ENCODE data around the gene PRKCH.

The PRKCH gene

DNA sequence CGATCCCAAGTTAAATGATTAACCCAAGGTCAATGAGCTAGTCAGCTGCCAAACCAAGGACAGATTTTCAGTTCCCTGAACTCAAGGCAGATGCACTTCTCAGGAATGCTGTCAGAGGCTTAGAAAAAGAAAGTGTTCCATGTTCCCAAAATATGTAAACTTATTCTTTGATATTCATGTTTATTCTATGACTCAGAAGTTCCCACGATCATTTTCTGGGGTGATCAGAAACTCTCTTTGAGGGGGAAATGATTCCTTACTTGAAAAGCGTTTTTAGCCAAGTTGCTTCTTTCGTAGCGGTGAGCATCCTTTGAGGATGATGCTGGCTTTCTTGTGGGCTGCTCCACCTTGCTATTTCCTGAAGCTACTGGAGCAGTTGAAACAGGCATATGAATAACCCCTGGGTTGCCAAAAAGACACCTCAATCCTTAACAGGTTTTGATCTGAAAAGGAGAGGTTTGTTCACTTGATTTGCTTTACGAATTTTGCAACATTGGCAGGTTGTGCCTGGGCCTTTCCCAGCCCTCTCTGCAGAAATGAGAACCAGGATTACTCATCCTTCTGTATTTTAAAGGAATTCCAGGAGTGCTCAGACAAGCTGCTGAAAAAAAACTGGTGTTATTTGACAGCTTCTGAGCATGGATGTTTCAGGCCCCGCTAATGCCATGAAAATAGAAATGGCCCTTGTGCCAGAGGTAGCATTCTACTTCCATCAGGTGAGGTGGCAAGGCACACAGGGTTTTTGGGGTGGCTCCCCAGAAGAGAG is 252.6 kb downstream of the PRKCH start:
- peak; percentile 72 for DNase-seq

DNA sequence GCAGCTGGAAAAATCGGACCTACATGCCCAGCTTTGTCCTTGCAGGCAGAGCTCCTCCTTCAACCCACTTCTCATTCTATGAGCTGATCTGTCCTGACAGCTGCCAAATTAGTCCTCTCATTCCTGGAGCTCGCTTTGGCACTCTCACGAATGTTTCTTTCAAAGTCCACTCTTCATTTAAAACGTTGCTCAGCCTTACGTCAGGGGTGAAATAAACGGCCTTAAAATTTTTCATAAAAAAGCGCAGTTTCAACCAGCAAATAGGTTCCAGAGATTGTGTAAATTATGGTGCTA is 253.1 kb downstream of the PRKCH start:
- no peak for DNase-seq

DNA sequence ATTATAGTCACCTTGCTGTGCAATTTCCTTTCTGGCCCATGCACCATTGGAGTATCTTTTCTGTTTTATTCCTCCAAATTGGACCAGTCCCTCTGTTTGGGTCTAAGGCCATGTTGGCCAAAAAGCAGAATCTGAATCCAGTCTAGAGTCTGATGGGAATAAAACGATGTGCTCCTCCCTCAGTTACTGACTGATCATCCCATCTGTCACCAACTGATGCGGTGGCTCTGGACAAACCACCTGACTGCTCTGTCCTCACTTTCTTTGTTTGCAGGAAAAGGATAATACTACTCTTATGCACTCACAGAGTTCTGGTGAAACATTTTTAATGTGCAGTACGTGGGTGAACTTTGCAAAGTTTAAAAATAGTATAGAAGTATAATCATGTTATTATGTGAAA is 253.7 kb downstream of the PRKCH start:
- no peak for DNase-seq

DNA sequence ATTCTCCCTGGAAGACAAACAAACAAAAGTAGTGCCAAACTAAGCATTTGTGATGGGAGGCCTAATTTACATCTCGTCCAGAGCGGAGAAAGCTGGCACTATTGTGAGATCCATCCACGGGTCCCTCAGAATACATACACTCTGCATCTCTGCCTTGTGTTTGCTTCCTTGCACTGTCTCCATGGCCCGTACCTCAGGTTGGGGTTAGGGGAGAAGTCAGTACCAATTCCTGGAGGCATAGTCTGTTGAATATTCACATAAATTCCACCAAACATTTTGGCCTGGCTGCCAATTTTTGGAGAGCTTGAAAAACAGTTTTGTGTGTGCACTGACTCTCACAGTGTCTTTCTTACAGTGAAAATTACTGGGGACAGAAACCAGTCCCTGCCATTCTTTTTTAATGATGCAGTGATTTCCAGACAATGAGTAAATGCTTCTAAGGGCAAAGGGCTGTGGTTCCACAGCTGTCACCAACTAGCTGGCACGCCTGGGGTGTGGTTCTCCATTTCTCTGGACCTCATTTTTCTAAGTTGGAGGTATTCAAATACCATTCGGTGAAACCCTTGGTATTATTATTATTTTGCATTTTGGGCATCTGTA is 254.3 kb downstream of the PRKCH start:
- peak; percentile 49 for DNase-seq

DNA sequence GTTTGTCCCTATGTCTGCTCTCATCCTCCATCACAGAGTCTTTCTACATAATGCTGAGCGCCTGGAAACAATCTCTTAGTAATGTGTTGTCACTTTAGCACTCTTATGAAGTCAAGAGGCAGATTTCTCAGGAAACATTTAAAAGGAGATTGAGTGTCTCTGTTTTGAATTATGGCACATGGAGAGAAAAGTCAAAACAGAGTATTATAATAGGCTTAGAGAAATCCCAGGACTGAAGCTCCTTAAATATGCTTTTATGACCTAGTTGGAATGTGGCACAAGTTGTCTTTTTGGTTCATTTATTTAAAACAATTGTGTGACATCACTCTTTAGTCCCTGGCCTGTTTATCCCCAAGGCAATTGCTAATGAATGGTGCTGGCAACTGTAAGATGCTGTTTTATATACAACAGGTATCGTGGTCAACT is 256.1 kb downstream of the PRKCH start:
- DNase-seq = no peak

DNA sequence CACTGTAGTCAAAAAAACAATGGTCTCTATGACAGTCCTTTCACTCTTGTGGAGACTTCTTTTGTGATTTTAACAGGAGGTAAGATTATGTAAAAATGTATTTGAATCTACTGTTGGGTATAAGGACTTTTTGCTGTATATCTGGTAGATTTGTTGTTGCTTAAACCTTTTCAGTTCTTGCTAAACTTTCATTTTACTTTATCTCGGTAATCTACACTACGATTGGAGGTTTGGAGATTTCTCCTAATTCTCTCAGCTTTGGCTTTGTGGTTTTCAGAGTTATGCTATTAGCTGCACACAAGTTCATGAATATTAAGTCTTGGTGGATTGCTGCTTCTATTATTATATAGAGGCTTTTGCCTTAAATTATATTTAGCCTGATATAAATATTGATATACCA is 257.4 kb downstream of the PRKCH start:
- no peak for DNase-seq

GRCh38 chr14:61581340-61581739 is 260.0 kb downstream of the PRKCH start:
- DNase-seq = peak; percentile 52

DNA sequence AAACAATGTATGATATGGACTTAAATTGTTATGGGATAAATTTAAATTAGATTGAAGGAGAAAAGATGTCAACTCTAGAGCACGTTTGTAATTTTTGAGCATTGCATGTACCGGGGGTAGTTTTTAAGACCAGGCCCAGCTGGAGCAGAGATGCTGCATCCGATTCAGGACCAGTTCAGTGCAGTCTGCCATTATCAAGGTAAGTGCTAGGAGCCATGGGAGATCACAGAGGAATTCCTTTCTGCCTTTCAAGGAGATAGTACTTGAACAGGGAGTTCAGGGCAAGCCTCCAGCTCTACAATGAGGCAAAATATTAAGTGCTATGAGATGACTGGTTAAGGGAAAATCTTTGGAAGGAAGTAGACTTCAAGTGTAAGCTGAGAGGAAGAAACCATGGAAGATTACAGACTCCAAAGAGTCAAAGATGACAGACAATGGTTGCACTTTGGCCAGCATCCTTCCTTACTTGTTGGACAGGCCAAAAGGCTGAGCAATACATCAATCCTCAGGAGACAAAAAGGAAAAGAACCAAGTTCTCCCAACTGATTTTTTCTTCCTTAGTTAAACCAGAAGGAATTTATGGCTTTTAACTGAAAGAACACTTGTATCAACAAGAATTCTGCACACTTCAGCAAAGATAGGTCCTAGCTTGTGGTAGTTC is 260.7 kb downstream of the PRKCH start:
- DNase-seq = no peak

DNA sequence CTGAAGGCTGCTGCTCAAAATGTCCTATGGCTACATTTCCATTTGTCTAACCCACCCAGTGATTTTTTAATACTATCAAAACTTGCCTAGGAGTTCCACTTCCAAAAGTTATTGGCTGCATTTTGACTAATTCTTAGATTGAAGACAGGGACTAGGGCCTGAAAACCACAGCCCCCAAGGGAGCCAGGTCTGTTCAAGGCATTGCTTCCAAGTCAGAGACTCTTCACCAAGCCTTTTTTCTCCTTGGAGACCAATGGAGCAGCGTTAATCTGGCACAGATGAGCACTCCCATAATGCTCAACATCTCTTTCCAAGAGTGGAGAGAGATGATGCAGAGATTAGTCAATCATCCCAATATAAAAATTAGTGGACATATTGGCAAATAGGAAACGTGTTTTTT is 261.4 kb downstream of the PRKCH start:
- no peak for DNase-seq

DNA sequence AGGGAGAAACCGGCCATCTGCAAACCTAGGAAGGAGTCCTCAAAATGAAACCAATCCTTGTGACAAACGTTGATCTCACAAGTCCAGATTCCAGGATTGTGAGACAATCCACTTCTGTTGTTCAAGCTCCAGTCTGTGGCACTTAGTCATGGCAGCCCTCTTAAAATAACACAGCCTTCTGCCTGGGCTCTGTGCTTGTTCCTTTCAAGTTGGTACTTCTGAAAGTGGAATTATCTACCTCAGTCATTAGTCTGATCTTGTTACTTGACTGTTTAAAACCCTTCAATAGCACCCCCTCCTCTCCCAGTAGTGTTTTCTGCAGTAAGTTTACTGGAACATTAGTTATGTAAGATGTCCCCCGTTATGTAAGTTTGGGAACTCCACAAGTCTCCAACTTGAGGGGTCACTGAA is 263.0 kb downstream of the PRKCH start:
- DNase-seq = peak; percentile 86

GRCh38 chr14:61585598-61586543 is 264.5 kb downstream of the PRKCH start:
- no peak for DNase-seq

- no peak for DNase-seq
These were observed 265.2 kb downstream of the PRKCH start for GRCh38 chr14:61586544-61587055.

GRCh38 chr14:61587081-61587713 is 265.8 kb downstream of the PRKCH start:
- no peak for DNase-seq

GRCh38 chr14:61588419-61588901 is 267.1 kb downstream of the PRKCH start:
- DNase-seq = no peak

DNA sequence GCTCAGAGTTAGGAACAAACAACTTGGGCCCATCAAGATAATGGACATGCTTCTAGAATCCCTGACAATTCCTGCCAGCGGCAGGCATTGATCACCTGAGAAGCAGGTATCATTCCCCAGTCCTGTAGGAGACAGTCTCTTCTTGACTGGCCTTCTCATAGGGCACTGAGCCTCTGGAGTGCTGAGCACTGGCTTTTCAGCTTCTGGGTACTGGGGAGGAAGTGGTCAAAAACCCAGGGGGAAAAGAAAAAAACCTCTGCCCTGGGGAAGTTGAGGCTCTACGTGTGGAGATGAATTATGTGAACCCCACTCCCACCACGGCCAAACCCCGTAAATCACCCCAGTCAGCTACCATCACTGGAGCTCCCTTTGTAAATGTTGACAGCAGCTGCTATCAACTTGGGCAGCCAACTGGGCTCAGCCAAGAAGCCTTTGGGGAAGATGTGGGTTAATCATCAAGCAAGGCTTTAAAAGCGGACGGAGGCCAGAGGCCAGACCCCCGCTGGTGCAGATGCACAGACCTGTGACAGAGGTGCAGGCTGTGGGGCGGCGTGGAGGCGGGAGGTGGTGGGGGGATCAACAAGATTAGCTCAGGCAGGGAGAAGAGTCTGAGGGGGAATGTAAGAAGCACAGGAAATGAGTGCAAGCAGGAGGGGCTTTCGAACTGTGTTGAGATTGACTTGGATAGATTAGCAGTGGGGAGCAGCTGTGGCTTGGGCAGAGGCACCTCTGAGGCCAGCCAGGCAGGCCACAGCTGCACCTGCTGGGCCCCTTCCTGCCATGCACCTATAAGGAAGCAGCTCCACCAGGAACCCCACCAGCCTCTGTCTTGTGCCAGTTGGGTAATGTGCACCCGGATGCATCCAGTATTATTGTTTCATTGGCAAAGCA is 268.6 kb downstream of the PRKCH start:
- no peak for DNase-seq

GRCh38 chr14:61591862-61592261 is 270.5 kb downstream of the PRKCH start:
- DNase-seq = no peak

- DNase-seq = no peak
These were observed 272.0 kb downstream of the PRKCH start for GRCh38 chr14:61593330-61593729.

- DNase-seq = no peak
These were observed 275.6 kb downstream of the PRKCH start for GRCh38 chr14:61596990-61597389.

- peak; percentile 80 for DNase-seq
These were observed 277.6 kb downstream of the PRKCH start for GRCh38 chr14:61598980-61599379.

DNA sequence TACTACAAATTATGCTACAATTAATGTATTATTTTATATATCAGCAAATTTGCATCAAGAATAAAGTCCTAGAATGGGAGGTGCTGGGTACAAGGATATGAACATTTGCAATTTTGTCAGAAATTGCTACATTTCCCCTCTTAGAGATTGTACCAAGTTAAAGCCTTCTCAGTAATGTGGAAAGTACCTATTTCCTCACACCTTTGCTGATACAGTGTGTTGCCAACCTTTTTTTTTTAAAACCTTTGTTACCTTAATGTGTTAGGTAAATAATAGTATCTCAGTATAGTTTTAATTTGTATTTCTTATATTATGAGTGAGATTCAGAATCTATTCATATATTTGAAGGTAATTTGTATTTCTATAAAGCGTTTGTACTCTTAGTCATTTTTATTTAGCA is 278.6 kb downstream of the PRKCH start:
- no peak for DNase-seq

All from islet precursor cell (in vitro differentiated cells).